ENCODE data around the gene GPR78.

Gene GPR78

GRCh38 chr4:8553216-8553615 is 27.0 kb upstream of the GPR78 start:
- Histone ChIP-seq H3K23ac (ENCODE audit: low read length in 2 of 2) (no peak overlapping the region), H3K4me3 (ENCODE audit: insufficient read depth in 1 of 2, low read depth in 1 of 2, low read length in 2 of 2) (no peak overlapping the region), H3K36me3 (ENCODE audit: control insufficient read depth in 1 of 2, insufficient read depth in 2 of 2, low read depth in 1 of 2, low read length in 2 of 2) (no peaks in the 10 kb centered on the region), H3K9me3 (ENCODE audit: control insufficient read depth, low read length) (peaks cover 5% of the 10 kb centered on the region), H2BK5ac (ENCODE audit: low read depth, low read length, poor library complexity, severe bottlenecking) (no peak overlapping the region), H3K4me1 (ENCODE audit: control insufficient read depth, insufficient read depth, low read depth, low read length) (peaks cover 7% of the 10 kb centered on the region), H3K4ac (ENCODE audit: low read depth in 1 of 2, low read length in 2 of 2) (no peak overlapping the region), H3K27ac (ENCODE audit: low read length, poor library complexity, severe bottlenecking) (no peak overlapping the region), H4K8ac (ENCODE audit: low read length) (no peak overlapping the region), H2BK15ac (ENCODE audit: low read depth, poor library complexity, severe bottlenecking) (no peak overlapping the region), H3K14ac (ENCODE audit: low read length in 2 of 2) (no peak overlapping the region), H3K9ac (ENCODE audit: low read length) (no peak overlapping the region), H4K91ac (ENCODE audit: low read length) (no peak overlapping the region), H2BK120ac (ENCODE audit: low read depth, low read length) (no peak overlapping the region), H2AK5ac (ENCODE audit: low read length, severe bottlenecking) (no peak overlapping the region), H3K27me3 (ENCODE audit: control insufficient read depth in 1 of 2, insufficient read depth in 1 of 2, low read length in 2 of 2) (peaks cover 12 to 30% of the 10 kb centered on the region in 2 experiments), H3K79me1 (replicated peaks; ENCODE audit: low read length, poor library complexity, severe bottlenecking) (no peaks in the 10 kb centered on the region), H3K18ac (ENCODE audit: low read depth in 1 of 2, low read length in 2 of 2) (no peak overlapping the region), H2BK12ac (ENCODE audit: low read length in 2 of 2) (no peak overlapping the region), H2AFZ (ENCODE audit: low read depth, low read length) (no peak overlapping the region), H3K4me2 (ENCODE audit: low read length, poor library complexity, severe bottlenecking) (no peak overlapping the region)
- no peak for DNase-seq
- WGBS: 90% methylated on average over 8 of the region's 8 CpGs

GRCh38 chr4:8553991-8554405 is 26.2 kb upstream of the GPR78 start:
- no peak overlapping the region for H2BK5ac ChIP-seq (ENCODE audit: low read depth, low read length, poor library complexity, severe bottlenecking)
- H3K79me1 ChIP-seq (replicated peaks; ENCODE audit: low read length, poor library complexity, severe bottlenecking): no peaks in the 10 kb centered on the region
- H3K36me3 ChIP-seq (ENCODE audit: control insufficient read depth in 1 of 2, insufficient read depth in 2 of 2, low read depth in 1 of 2, low read length in 2 of 2): no peaks in the 10 kb centered on the region
- no peak overlapping the region for H2BK120ac ChIP-seq (ENCODE audit: low read depth, low read length)
- H3K9ac ChIP-seq (ENCODE audit: low read length): no peak overlapping the region
- no peak for DNase-seq
- H2BK15ac ChIP-seq (ENCODE audit: low read depth, poor library complexity, severe bottlenecking): no peak overlapping the region
- H3K23ac ChIP-seq (ENCODE audit: low read length in 2 of 2): no peak overlapping the region
- no peak overlapping the region for H3K27ac ChIP-seq (ENCODE audit: low read length, poor library complexity, severe bottlenecking)
- H4K8ac ChIP-seq (ENCODE audit: low read length): no peak overlapping the region
- H3K4me1 ChIP-seq (ENCODE audit: control insufficient read depth, insufficient read depth, low read depth, low read length): peaks cover 12% of the 10 kb centered on the region
- H2AK5ac ChIP-seq (ENCODE audit: low read length, severe bottlenecking): no peak overlapping the region
- WGBS: 74% methylated on average over 12 of the region's 12 CpGs
- H4K91ac ChIP-seq (ENCODE audit: low read length): no peak overlapping the region
- H3K14ac ChIP-seq (ENCODE audit: low read length in 2 of 2): no peak overlapping the region
- no peak overlapping the region for H3K18ac ChIP-seq (ENCODE audit: low read depth in 1 of 2, low read length in 2 of 2)
- no peak overlapping the region for H3K4me3 ChIP-seq (ENCODE audit: insufficient read depth in 1 of 2, low read depth in 1 of 2, low read length in 2 of 2)
- no peak overlapping the region for H2AFZ ChIP-seq (ENCODE audit: low read depth, low read length)
- H3K4ac ChIP-seq (ENCODE audit: low read depth in 1 of 2, low read length in 2 of 2): no peak overlapping the region
- no peak overlapping the region for H3K4me2 ChIP-seq (ENCODE audit: low read length, poor library complexity, severe bottlenecking)
- H2BK12ac ChIP-seq (ENCODE audit: low read length in 2 of 2): no peak overlapping the region
- peaks cover 12 to 30% of the 10 kb centered on the region in 2 experiments for H3K27me3 ChIP-seq (ENCODE audit: control insufficient read depth in 1 of 2, insufficient read depth in 1 of 2, low read length in 2 of 2)
- H3K9me3 ChIP-seq (ENCODE audit: control insufficient read depth, low read length): peaks cover 5% of the 10 kb centered on the region

- Histone ChIP-seq H3K36me3 (ENCODE audit: control insufficient read depth in 1 of 2, insufficient read depth in 2 of 2, low read depth in 1 of 2, low read length in 2 of 2) (no peaks in the 10 kb centered on the region), H4K91ac (ENCODE audit: low read length) (no peak overlapping the region), H3K14ac (ENCODE audit: low read length in 2 of 2) (no peak overlapping the region), H3K79me1 (replicated peaks; ENCODE audit: low read length, poor library complexity, severe bottlenecking) (no peaks in the 10 kb centered on the region), H3K18ac (ENCODE audit: low read depth in 1 of 2, low read length in 2 of 2) (no peak overlapping the region), H2AK5ac (ENCODE audit: low read length, severe bottlenecking) (no peak overlapping the region), H2BK12ac (ENCODE audit: low read length in 2 of 2) (no peak overlapping the region), H2BK5ac (ENCODE audit: low read depth, low read length, poor library complexity, severe bottlenecking) (no peak overlapping the region), H3K27me3 (ENCODE audit: control insufficient read depth in 1 of 2, insufficient read depth in 1 of 2, low read length in 2 of 2) (peaks cover 12 to 32% of the 10 kb centered on the region in 2 experiments), H3K4me1 (ENCODE audit: control insufficient read depth, insufficient read depth, low read depth, low read length) (peaks cover 12% of the 10 kb centered on the region), H3K23ac (ENCODE audit: low read length in 2 of 2) (no peak overlapping the region), H2BK15ac (ENCODE audit: low read depth, poor library complexity, severe bottlenecking) (no peak overlapping the region), H4K8ac (ENCODE audit: low read length) (no peak overlapping the region), H3K4me3 (ENCODE audit: insufficient read depth in 1 of 2, low read depth in 1 of 2, low read length in 2 of 2) (no peak overlapping the region), H3K4me2 (ENCODE audit: low read length, poor library complexity, severe bottlenecking) (no peak overlapping the region), H3K9ac (ENCODE audit: low read length) (no peak overlapping the region), H3K9me3 (ENCODE audit: control insufficient read depth, low read length) (peaks cover 5% of the 10 kb centered on the region), H3K27ac (ENCODE audit: low read length, poor library complexity, severe bottlenecking) (no peak overlapping the region), H2BK120ac (ENCODE audit: low read depth, low read length) (no peak overlapping the region), H2AFZ (ENCODE audit: low read depth, low read length) (no peak overlapping the region), H3K4ac (ENCODE audit: low read depth in 1 of 2, low read length in 2 of 2) (no peak overlapping the region)
- no peak for DNase-seq
- 89% methylated on average over 13 of the region's 17 CpGs for WGBS
These were observed 25.6 kb upstream of the GPR78 start for GRCh38 chr4:8554555-8555100.

GRCh38 chr4:8555716-8556115 is 24.5 kb upstream of the GPR78 start:
- H2AFZ ChIP-seq (ENCODE audit: low read depth, low read length): no peak overlapping the region
- H3K4ac ChIP-seq (ENCODE audit: low read depth in 1 of 2, low read length in 2 of 2): no peak overlapping the region
- no peak overlapping the region for H3K4me3 ChIP-seq (ENCODE audit: insufficient read depth in 1 of 2, low read depth in 1 of 2, low read length in 2 of 2)
- H3K4me1 ChIP-seq (ENCODE audit: control insufficient read depth, insufficient read depth, low read depth, low read length): peaks cover 17% of the 10 kb centered on the region
- no peak overlapping the region for H2BK5ac ChIP-seq (ENCODE audit: low read depth, low read length, poor library complexity, severe bottlenecking)
- 81% methylated on average over 5 of the region's 5 CpGs for WGBS
- no peak overlapping the region for H2BK120ac ChIP-seq (ENCODE audit: low read depth, low read length)
- no peaks in the 10 kb centered on the region for H3K36me3 ChIP-seq (ENCODE audit: control insufficient read depth in 1 of 2, insufficient read depth in 2 of 2, low read depth in 1 of 2, low read length in 2 of 2)
- H2AK5ac ChIP-seq (ENCODE audit: low read length, severe bottlenecking): peak overlapping the region; percentile 38
- peaks cover 12 to 27% of the 10 kb centered on the region in 2 experiments for H3K27me3 ChIP-seq (ENCODE audit: control insufficient read depth in 1 of 2, insufficient read depth in 1 of 2, low read length in 2 of 2)
- no peak overlapping the region for H3K18ac ChIP-seq (ENCODE audit: low read depth in 1 of 2, low read length in 2 of 2)
- peaks cover 5% of the 10 kb centered on the region for H3K9me3 ChIP-seq (ENCODE audit: control insufficient read depth, low read length)
- no peak overlapping the region for H4K8ac ChIP-seq (ENCODE audit: low read length)
- H2BK15ac ChIP-seq (ENCODE audit: low read depth, poor library complexity, severe bottlenecking): no peak overlapping the region
- H3K4me2 ChIP-seq (ENCODE audit: low read length, poor library complexity, severe bottlenecking): no peak overlapping the region
- no peak overlapping the region for H3K9ac ChIP-seq (ENCODE audit: low read length)
- no peak for DNase-seq
- no peak overlapping the region for H3K14ac ChIP-seq (ENCODE audit: low read length in 2 of 2)
- no peak overlapping the region for H2BK12ac ChIP-seq (ENCODE audit: low read length in 2 of 2)
- H3K79me1 ChIP-seq (replicated peaks; ENCODE audit: low read length, poor library complexity, severe bottlenecking): no peaks in the 10 kb centered on the region
- H3K23ac ChIP-seq (ENCODE audit: low read length in 2 of 2): no peak overlapping the region
- H3K27ac ChIP-seq (ENCODE audit: low read length, poor library complexity, severe bottlenecking): no peak overlapping the region
- H4K91ac ChIP-seq (ENCODE audit: low read length): no peak overlapping the region
